Activated CD8-positive, alpha-beta memory T cell treated with anti-CD3 and anti-CD28 coated beads, Interleukin-2, amount 10 ng/mL, durations not matched to agents 7 days and 5 days (primary cell): Measurements from ENCODE around the gene AK9. TPM values are rescaled to one million over a fixed set of nuclear protein-coding genes. Genes with fewer than 3 reads are reported as not detected.
A peak's percentile ranks its signal among the peaks of the same experiment; 100 is the strongest.

Source experiments
- ATAC-seq: fragments of 150-1000 bp; cut with Tn5 transposase; one replicate; pipeline ENCODE4 v1.10.0; 2021; ENCODE audit warnings: moderate library complexity
- CTCF ChIA-PET: fragments of 350-600 bp; sonication (Branson Sonifier 250); formaldehyde crosslinking; loops from one replicate; lab custom pipeline; 2021; ENCODE audit warnings: antibody characterized with exemption; lab: Charles Lee
- DNase-seq: peaks from one replicate; pipeline ENCODE4 v3.0.0-alpha.2; 2020
- H3K27ac Mint-ChIP-seq: one replicate; pipeline ENCODE4 v1.8.0; 2021; ENCODE audit warnings: mild to moderate bottlenecking, mixed read lengths
- H3K27me3 Mint-ChIP-seq: one replicate; pipeline ENCODE4 v1.8.0; 2021; ENCODE audit warnings: mixed read lengths
- H3K36me3 Mint-ChIP-seq: one replicate; pipeline ENCODE4 v1.8.0; 2021; ENCODE audit warnings: mild to moderate bottlenecking, mixed read lengths
- H3K4me1 Mint-ChIP-seq: one replicate; pipeline ENCODE4 v1.8.0; 2021; ENCODE audit warnings: mixed read lengths
- H3K4me3 Mint-ChIP-seq: one replicate; pipeline ENCODE4 v1.8.0; 2021; ENCODE audit warnings: mild to moderate bottlenecking, moderate library complexity, mixed read lengths
- H3K9me3 Mint-ChIP-seq: one replicate; pipeline ENCODE4 v1.8.0; 2022; ENCODE audit warnings: low read depth, mixed read lengths
- total RNA-seq, 2 experiments: library from RNA; stranded (reverse); gene quantifications; one replicate each; pipeline ENCODE4 v1.2.3, GENCODE V29; 2021

The AK9 gene
- total RNA-seq, 2 experiments from 2014 or later = 4.4 to 6.2 TPM

- Mint-ChIP-seq H3K4me3 (peak overlapping the region; percentile 98), H3K27me3 (no peaks in the 10 kb centered on the region), H3K9me3 (no peaks in the 10 kb centered on the region), H3K36me3 (peaks cover 64% of the 10 kb centered on the region), H3K4me1 (peaks cover 71% of the 10 kb centered on the region), H3K27ac (peak overlapping the region; percentile 77)
- CTCF ChIA-PET = interaction anchor here (0.9 to 2.0 kb wide), 5 partner anchors 10 to 291 kb away, joined by 3 to 7 read pairs (median 4); no protein-coding TSS in a partner anchor
- no peak for ATAC-seq
- DNase-seq = no peak
These were observed 212.0 kb downstream of the AK9 start for GRCh38 chr6:109478841-109479624.

GRCh38 chr6:109478222-109478805 is 212.7 kb downstream of the AK9 start:
- Mint-ChIP-seq H3K4me3 (peak overlapping the region; percentile 98), H3K27ac (peak overlapping the region; percentile 77), H3K4me1 (peaks cover 71% of the 10 kb centered on the region), H3K27me3 (no peaks in the 10 kb centered on the region), H3K9me3 (no peaks in the 10 kb centered on the region), H3K36me3 (peaks cover 70% of the 10 kb centered on the region)
- ATAC-seq (no peak), DNase-seq (no peak)
- CTCF ChIA-PET = interaction anchor here (0.9 to 1.1 kb wide), 3 partner anchors 9 to 40 kb away, joined by 3 to 4 read pairs (median 4); no protein-coding TSS in a partner anchor

- peak overlapping the region; percentile 68 for H3K27ac Mint-ChIP-seq
- H3K4me3 Mint-ChIP-seq = peak overlapping the region; percentile 98
- CTCF ChIA-PET = no interaction called here
- no peak for DNase-seq
- H3K27me3 Mint-ChIP-seq = no peaks in the 10 kb centered on the region
- H3K9me3 Mint-ChIP-seq = no peaks in the 10 kb centered on the region
- H3K36me3 Mint-ChIP-seq = peaks cover 75% of the 10 kb centered on the region
- ATAC-seq = no peak
- H3K4me1 Mint-ChIP-seq = peaks cover 76% of the 10 kb centered on the region
These were observed 213.3 kb downstream of the AK9 start for GRCh38 chr6:109477725-109478124.

GRCh38 chr6:109477184-109477583 is 213.8 kb downstream of the AK9 start:
- ATAC-seq (no peak), DNase-seq (no peak)
- Mint-ChIP-seq H3K9me3 (no peaks in the 10 kb centered on the region), H3K36me3 (peaks cover 78% of the 10 kb centered on the region), H3K4me3 (peak overlapping the region; percentile 98), H3K27me3 (no peaks in the 10 kb centered on the region), H3K4me1 (peaks cover 82% of the 10 kb centered on the region), H3K27ac (peak overlapping the region; percentile 68)
- CTCF ChIA-PET = interaction anchor here (0.9 to 1.1 kb wide), 2 partner anchors 14 to 562 kb away, joined by 3 read pairs; no protein-coding TSS in a partner anchor

DNA sequence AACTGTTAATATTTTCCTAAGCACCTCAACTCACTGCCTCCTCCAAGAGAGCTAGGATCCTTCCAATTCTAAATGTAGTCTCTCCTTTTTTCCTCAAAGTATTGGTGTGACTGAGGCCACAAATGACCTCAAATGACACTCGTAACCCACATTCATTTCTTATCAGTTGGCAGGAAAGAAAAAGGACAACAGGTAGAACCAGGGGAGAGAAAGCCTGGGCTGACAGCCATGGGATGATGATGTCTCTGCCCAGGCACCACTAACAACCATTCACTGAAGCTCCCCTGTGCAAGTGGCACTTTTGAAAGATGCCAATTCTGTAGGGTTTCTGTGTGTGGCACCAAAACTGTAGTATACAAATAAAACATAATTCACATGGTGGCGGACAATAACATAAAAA is 215.4 kb downstream of the AK9 start:
- no peak overlapping the region for H3K4me3 Mint-ChIP-seq
- ATAC-seq (no peak), DNase-seq (no peak)
- no peaks in the 10 kb centered on the region for H3K27me3 Mint-ChIP-seq
- no peaks in the 10 kb centered on the region for H3K9me3 Mint-ChIP-seq
- H3K27ac Mint-ChIP-seq = peak overlapping the region; percentile 53
- CTCF ChIA-PET = no interaction called here
- H3K4me1 Mint-ChIP-seq = peaks cover 83% of the 10 kb centered on the region
- peaks cover 81% of the 10 kb centered on the region for H3K36me3 Mint-ChIP-seq

GRCh38 chr6:109474995-109475394 is 216.0 kb downstream of the AK9 start:
- Mint-ChIP-seq H3K36me3 (peaks cover 82% of the 10 kb centered on the region), H3K4me1 (peaks cover 80% of the 10 kb centered on the region), H3K27me3 (no peaks in the 10 kb centered on the region), H3K9me3 (no peaks in the 10 kb centered on the region), H3K4me3 (no peak overlapping the region), H3K27ac (peak overlapping the region; percentile 6)
- ATAC-seq = no peak
- no peak for DNase-seq
- CTCF ChIA-PET = no interaction called here

DNA sequence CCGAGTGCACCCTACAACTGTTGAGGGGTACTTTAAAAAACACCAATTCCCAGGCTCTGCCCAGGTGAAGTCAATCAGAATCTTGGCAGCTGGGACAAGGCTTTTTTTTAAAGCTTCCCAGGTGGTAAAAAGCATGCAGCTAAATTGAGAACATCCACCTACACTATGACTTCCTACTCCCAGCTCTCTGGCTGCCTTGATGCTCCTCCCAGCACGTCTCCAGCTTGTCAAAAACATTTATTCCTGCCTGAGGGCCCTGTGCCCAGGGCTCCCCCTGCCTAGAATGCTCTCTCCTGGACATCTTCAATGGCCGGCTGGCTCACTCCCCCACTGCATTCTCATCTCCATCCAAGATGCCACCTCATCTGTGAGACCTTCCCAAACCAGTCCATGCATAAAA is 217.9 kb downstream of the AK9 start:
- no peaks in the 10 kb centered on the region for H3K9me3 Mint-ChIP-seq
- peak overlapping the region; percentile 57 for H3K27ac Mint-ChIP-seq
- ATAC-seq (no peak), DNase-seq (no peak)
- CTCF ChIA-PET = interaction anchor here (0.9 to 2.1 kb wide), 3 partner anchors 8 to 16 kb away, joined by 3 to 7 read pairs (median 6); partner anchors contain the start of gene ZBTB24
- H3K4me1 Mint-ChIP-seq = peaks cover 73% of the 10 kb centered on the region
- peaks cover 76% of the 10 kb centered on the region for H3K36me3 Mint-ChIP-seq
- no peak overlapping the region for H3K4me3 Mint-ChIP-seq
- H3K27me3 Mint-ChIP-seq = no peaks in the 10 kb centered on the region

- H3K9me3 Mint-ChIP-seq = no peaks in the 10 kb centered on the region
- CTCF ChIA-PET = interaction anchor here (0.9 to 2.1 kb wide), 3 partner anchors 9 to 16 kb away, joined by 3 to 7 read pairs (median 6); partner anchors contain the start of gene ZBTB24
- H3K4me1 Mint-ChIP-seq = peaks cover 66% of the 10 kb centered on the region
- DNase-seq (no peak), ATAC-seq (peak; percentile 45)
- no peak overlapping the region for H3K4me3 Mint-ChIP-seq
- H3K27me3 Mint-ChIP-seq = no peaks in the 10 kb centered on the region
- peaks cover 78% of the 10 kb centered on the region for H3K36me3 Mint-ChIP-seq
- H3K27ac Mint-ChIP-seq = peak overlapping the region; percentile 65
These were observed 218.6 kb downstream of the AK9 start for GRCh38 chr6:109472132-109472995.

- Mint-ChIP-seq H3K4me1 (peaks cover 57% of the 10 kb centered on the region), H3K4me3 (no peak overlapping the region), H3K27me3 (no peaks in the 10 kb centered on the region), H3K36me3 (peaks cover 75% of the 10 kb centered on the region), H3K27ac (peak overlapping the region; percentile 65), H3K9me3 (no peaks in the 10 kb centered on the region)
- DNase-seq (no peak), ATAC-seq (no peak)
- CTCF ChIA-PET = interaction anchor here (0.8 kb wide), 1 partner anchor 11 kb away, joined by 5 read pairs; no protein-coding TSS in a partner anchor
These were observed 219.7 kb downstream of the AK9 start for GRCh38 chr6:109471105-109471810.

GRCh38 chr6:109469591-109470189 is 221.3 kb downstream of the AK9 start:
- CTCF ChIA-PET = interaction anchor here (1.0 to 1.3 kb wide), 3 partner anchors 9 to 21 kb away, joined by 3 to 4 read pairs (median 3); no protein-coding TSS in a partner anchor
- Mint-ChIP-seq H3K27ac (peak overlapping the region; percentile 7), H3K36me3 (peaks cover 75% of the 10 kb centered on the region), H3K9me3 (no peaks in the 10 kb centered on the region), H3K27me3 (no peaks in the 10 kb centered on the region), H3K4me3 (no peak overlapping the region), H3K4me1 (peaks cover 56% of the 10 kb centered on the region)
- ATAC-seq (no peak), DNase-seq (no peak)

- Mint-ChIP-seq H3K27ac (no peak overlapping the region), H3K27me3 (no peaks in the 10 kb centered on the region), H3K4me3 (no peak overlapping the region), H3K4me1 (peaks cover 48% of the 10 kb centered on the region), H3K36me3 (peaks cover 75% of the 10 kb centered on the region), H3K9me3 (no peaks in the 10 kb centered on the region)
- ATAC-seq = no peak
- no peak for DNase-seq
- CTCF ChIA-PET = no interaction called here
These were observed 223.3 kb downstream of the AK9 start for GRCh38 chr6:109467696-109468095.

DNA sequence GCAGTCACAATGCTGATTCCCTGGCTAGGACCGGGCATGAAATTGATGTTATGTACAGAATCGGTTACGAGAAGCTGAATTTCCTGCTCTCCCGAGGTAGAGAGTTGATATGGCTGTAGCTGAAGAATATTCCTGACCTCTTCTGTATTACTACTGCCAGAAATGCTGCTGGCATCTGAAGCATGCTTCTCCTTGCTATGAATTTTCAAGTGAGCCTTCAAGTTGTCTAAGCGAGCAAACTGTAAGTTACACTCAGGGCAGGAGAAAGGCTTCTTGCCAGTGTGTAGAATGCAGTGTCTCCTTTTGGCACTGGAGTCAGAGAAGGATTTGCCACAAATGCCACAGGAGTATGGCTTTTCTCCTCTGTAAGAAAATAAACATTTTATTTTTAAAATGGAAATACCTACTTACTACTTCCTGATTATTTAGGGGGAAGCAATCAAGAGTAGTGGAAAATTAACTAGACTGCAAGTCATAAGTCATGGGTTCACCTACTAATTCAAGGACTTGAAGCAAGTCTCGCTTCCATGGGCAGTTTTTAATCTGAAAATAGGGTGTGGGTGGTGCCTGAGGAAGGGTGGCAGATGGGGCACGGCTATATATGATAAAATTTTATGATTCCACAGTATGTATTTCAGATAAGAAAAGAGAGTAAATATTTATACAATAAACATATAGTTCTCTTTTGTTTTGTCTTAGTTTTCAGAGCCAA is 224.6 kb downstream of the AK9 start:
- H3K4me3 Mint-ChIP-seq = no peak overlapping the region
- H3K27me3 Mint-ChIP-seq = no peaks in the 10 kb centered on the region
- no peak for DNase-seq
- peaks cover 43% of the 10 kb centered on the region for H3K4me1 Mint-ChIP-seq
- no peak for ATAC-seq
- H3K27ac Mint-ChIP-seq = no peak overlapping the region
- peaks cover 2% of the 10 kb centered on the region for H3K9me3 Mint-ChIP-seq
- peaks cover 74% of the 10 kb centered on the region for H3K36me3 Mint-ChIP-seq
- CTCF ChIA-PET = no interaction called here
